K562 (cell line): Measurements from ENCODE around the gene PKDREJ. TPM values are rescaled to one million over a fixed set of nuclear protein-coding genes. Genes with fewer than 3 reads are reported as not detected.

Experiments used
- ATAC-seq: fragments of 200-7000 bp; cut with Tn5 transposase; 3 replicates; pipeline ENCODE4 v1.9.1; 2020; ENCODE audit warnings: moderate library complexity
- BruUV-seq: library from RNA; stranded (reverse); fragments of 400-500 nt; replicated peaks from 2 replicates; lab custom pipeline; 2021; lab: Mats Ljungman, UMichigan
- CTCF ChIA-PET: fragments of 300-600 bp; formaldehyde crosslinking; extraction: SDS; loops from one replicate; lab custom pipeline; 2021; ENCODE audit warnings: low intra/inter-chr PET ratio; lab: Yijun Ruan, JAX
- POLR2A ChIA-PET: fragments of 300-600, 350-650 bp; sonication (Branson Sonifier 250); formaldehyde crosslinking; extraction: SDS; loops from one replicate; lab custom pipeline; 2021; ENCODE audit warnings: antibody characterized with exemption, inconsistent platforms; lab: Yijun Ruan, JAX
- DNase-seq, 4 experiments: peaks; one replicate each; pipeline versions ENCODE4 v3.0.0 to v3.0.0-alpha.2; 2011 to 2018; ENCODE audit warnings: low spot score in 3 of 4, mixed read lengths in 3 of 4; ENCODE audit errors: extremely low read depth in 1 of 4
- FAIRE-seq: peaks from 2 replicates; lab custom pipeline; 2011; peaks lifted over from hg19 to GRCh38; lab: Jason Lieb, UNC
- H2AFZ ChIP-seq: 2 replicates; pipeline ENCODE4 v1.6.0; 2011; ENCODE audit warnings: low read depth, low read length, control low read depth, inconsistent platforms
- H3K27ac ChIP-seq: fragments of 200-600 bp; 3 replicates; pipeline ENCODE4 v1.8.0; 2011; ENCODE audit warnings: low read depth, mild to moderate bottlenecking, control low read depth, inconsistent platforms, low read length, moderate library complexity, mixed read lengths; ENCODE audit errors: extremely low read depth
- H3K27me3 ChIP-seq, 2 experiments: fragments of 300-600 bp in 1 of 2; 2 replicates in 1 of 2; 3 replicates in 1 of 2; pipeline versions ENCODE4 v1.6.0 to v1.8.0; 2011; ENCODE audit warnings: inconsistent platforms in 2 of 2, low read length in 2 of 2, mild to moderate bottlenecking in 1 of 2, mixed read lengths in 1 of 2, moderate library complexity in 1 of 2; ENCODE audit not compliant: control insufficient read depth in 2 of 2, insufficient read depth in 2 of 2
- H3K36me3 ChIP-seq: fragments of 300-600 bp; 3 replicates; pipeline ENCODE4 v1.8.0; 2011; ENCODE audit warnings: mild to moderate bottlenecking, low read length, inconsistent platforms; ENCODE audit not compliant: control insufficient read depth, insufficient read depth
- H3K4me1 ChIP-seq, 2 experiments: fragments of 200-600 bp in 1 of 2; replicated peaks in 1 of 2; 2 replicates in 1 of 2; 3 replicates in 1 of 2; pipeline versions ENCODE4 v1.5.1 to v1.8.0; 2011; ENCODE audit warnings: inconsistent platforms in 2 of 2, low read length in 2 of 2, mild to moderate bottlenecking in 1 of 2, mixed read lengths in 1 of 2, moderate library complexity in 1 of 2; ENCODE audit not compliant: control insufficient read depth in 2 of 2, insufficient read depth in 2 of 2
- H3K4me2 ChIP-seq: 2 replicates; pipeline ENCODE4 v1.6.1; 2011; ENCODE audit warnings: low read length, control low read depth, inconsistent platforms, mixed read lengths; ENCODE audit not compliant: insufficient read depth
- H3K4me3 ChIP-seq: fragments of 200-600 bp; sonication (generic), shearing (Covaris generic); 2 replicates; pipeline ENCODE4 v1.5.1; 2016; ENCODE audit warnings: control low read depth, inconsistent platforms
- H3K79me2 ChIP-seq: fragments of 200-600 bp; 3 replicates; pipeline ENCODE4 v1.8.0; 2011; ENCODE audit warnings: low read length, inconsistent platforms; ENCODE audit not compliant: control insufficient read depth, insufficient read depth
- H3K9ac ChIP-seq, 2 experiments: 2 replicates each; pipeline versions ENCODE4 v1.6.0 to v1.6.1; 2011; ENCODE audit warnings: low read depth in 2 of 2, low read length in 2 of 2, control low read depth in 1 of 2, inconsistent platforms in 1 of 2, mild to moderate bottlenecking in 1 of 2, mixed read lengths in 1 of 2; ENCODE audit not compliant: insufficient read depth in 1 of 2
- H3K9me1 ChIP-seq: one replicate; pipeline ENCODE4 v1.6.0; 2011; ENCODE audit warnings: inconsistent platforms, mild to moderate bottlenecking, low read length, moderate library complexity; ENCODE audit not compliant: control insufficient read depth, insufficient read depth
- H3K9me3 ChIP-seq: replicated peaks from 2 replicates; pipeline ENCODE4 v1.5.1; 2011; ENCODE audit warnings: low read depth, low read length, inconsistent platforms; ENCODE audit not compliant: control insufficient read depth, insufficient read depth
- H4K20me1 ChIP-seq: replicated peaks from 2 replicates; pipeline ENCODE4 v1.6.1; 2011; ENCODE audit warnings: low read length, inconsistent platforms, mixed read lengths; ENCODE audit not compliant: control insufficient read depth, insufficient read depth
- E2F3 ChIP-seq: fragments of 250-450 bp; sonication (Bioruptor Pico); IDR thresholded peaks from 2 replicates; pipeline ENCODE4 v1.4.0; 2020; ENCODE audit warnings: mild to moderate bottlenecking
- MYNN ChIP-seq, 2 experiments: sonication (generic); formaldehyde crosslinking in 1 of 2; IDR thresholded peaks; 2 replicates each; pipeline versions ENCODE4 v1.5.0 to v1.6.1; 2016 to 2020; ENCODE audit warnings: antibody characterized with exemption in 1 of 2, missing genetic modification reagents in 1 of 2
- NFXL1 ChIP-seq: fragments of 450-650 bp; formaldehyde crosslinking; IDR thresholded peaks from 2 replicates; pipeline ENCODE4 v1.4.0; 2021; ENCODE audit warnings: mild to moderate bottlenecking
- ZKSCAN8 ChIP-seq: fragments of 200-800 bp; sonication (Bioruptor generic); IDR thresholded peaks from 2 replicates; pipeline ENCODE4 v1.6.1; 2016; ENCODE audit warnings: missing genetic modification characterization, missing compliant biosample characterization
- ZNF41 ChIP-seq: fragments of 250-450 bp; sonication (Bioruptor Pico); conservative IDR thresholded peaks from 2 replicates; pipeline ENCODE4 v1.4.0; 2020; ENCODE audit warnings: mild to moderate bottlenecking
- WGBS: fragments of 100-300 bp; shearing (Covaris generic); methylation state at CpG from one replicate; pipeline ENCODE4 v1.1.6; 2016; ENCODE audit warnings: low coverage, mixed read lengths; ENCODE audit not compliant: insufficient coverage; ENCODE audit errors: missing lambda C conversion rate; 5-methylcytosine and 5-hydroxymethylcytosine counted together
- in situ Hi-C: fragments of 300-500 bp; cut with MboI; formaldehyde crosslinking; loops from 4 replicates; pipeline ENCODE4 v1.15.0; 2018; ENCODE audit warnings: inconsistent platforms, mixed read lengths
- intact Hi-C: fragments of 100-400 bp; cut with micrococcal nuclease; formaldehyde crosslinking; loops from 2 replicates; pipeline ENCODE4 v1.14.2; 2022
- polyA plus RNA-seq, 8 experiments: library from polyadenylated mRNA; depleted of rRNA in 4 of 8; stranded (reverse) in 5 of 8; unstranded in 3 of 8; fragments of >200 nt; fragmentation: Nextera tagmentation in 2 of 8; fragmentation: Illumina TruSeq in 1 of 8; extraction: Ambion mirVana in 2 of 8; extraction: Trizol in 1 of 8; gene quantifications; 2 replicates each; pipeline versions ENCODE4 v1.2.1 to v1.2.3, GENCODE V29; 2011 to 2014; ENCODE audit warnings: inconsistent platforms in 1 of 8, missing spikeins in 1 of 8
- total RNA-seq, 7 experiments: library from RNA; depleted of rRNA in 6 of 7; stranded (reverse); fragments of >200 nt in 6 of 7; fragmentation: Illumina TruSeq in 2 of 7; extraction: Trizol in 2 of 7; gene quantifications; 2 replicates each; pipeline versions ENCODE4 v1.2.1 to v1.2.3, GENCODE V29; 2011 to 2021; ENCODE audit warnings: low replicate concordance in 1 of 7
- TF ChIP-seq, protein P1 (sequence below): fragments of 450-650 bp; formaldehyde crosslinking; IDR thresholded peaks from 2 replicates; pipeline ENCODE4 v1.4.0; 2022; ENCODE audit warnings: missing genetic modification characterization

PKDREJ gene
- total and polyA plus RNA-seq, 9 of the 15 experiments (the other 6 are each of a cell fraction or from before 2014, with no cell fraction given) = 0.03 TPM; not detected in 8

- Histone ChIP-seq H3K4me2 (no peak overlapping the region), H3K27ac (no peak overlapping the region), H3K36me3 (peaks cover 32% of the 10 kb centered on the region; the same call in 2 of the 3 replicates), H3K9me3 (no peaks in the 10 kb centered on the region), H3K4me3 (no peak overlapping the region), H3K9me1 (no peaks in the 10 kb centered on the region), H3K79me2 (peaks cover 32% of the 10 kb centered on the region), H4K20me1 (no peaks in the 10 kb centered on the region), H3K27me3 (no peaks in the 10 kb centered on the region), H3K4me1 (peaks cover 6 to 7% of the 10 kb centered on the region in 2 experiments; a peak in 3 of 5 replicates), H2AFZ (no peak overlapping the region), H3K9ac (no peak overlapping the region)
- TF ChIP-seq ZKSCAN8 (CRISPR knock-in tag) (no peak), ZNF41 (no peak), MYNN (IDR thresholded peaks at IDR 0.05) (no peak), MYNN (CRISPR knock-in tag; IDR thresholded peaks at IDR 0.05) (no peak), NFXL1 (CRISPR knock-in tag) (no peak), E2F3 (CRISPR knock-in tag) (no peak)
- TF ChIP-seq, protein P1, sequence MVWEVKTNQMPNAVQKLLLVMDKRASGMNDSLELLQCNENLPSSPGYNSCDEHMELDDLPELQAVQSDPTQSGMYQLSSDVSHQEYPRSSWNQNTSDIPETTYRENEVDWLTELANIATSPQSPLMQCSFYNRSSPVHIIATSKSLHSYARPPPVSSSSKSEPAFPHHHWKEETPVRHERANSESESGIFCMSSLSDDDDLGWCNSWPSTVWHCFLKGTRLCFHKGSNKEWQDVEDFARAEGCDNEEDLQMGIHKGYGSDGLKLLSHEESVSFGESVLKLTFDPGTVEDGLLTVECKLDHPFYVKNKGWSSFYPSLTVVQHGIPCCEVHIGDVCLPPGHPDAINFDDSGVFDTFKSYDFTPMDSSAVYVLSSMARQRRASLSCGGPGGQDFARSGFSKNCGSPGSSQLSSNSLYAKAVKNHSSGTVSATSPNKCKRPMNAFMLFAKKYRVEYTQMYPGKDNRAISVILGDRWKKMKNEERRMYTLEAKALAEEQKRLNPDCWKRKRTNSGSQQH = no peak
- ChIA-PET POLR2A (interaction anchor here (0.7 kb wide), 1 partner anchor 47 kb away, joined by 3 read pairs; no protein-coding TSS in a partner anchor), CTCF (no interaction called here)
- ATAC-seq (no peak), DNase-seq (no peak), FAIRE-seq (no peak)
- 58% methylated on average over 6 of the region's 7 CpGs for WGBS
- in situ Hi-C loops = loop anchor here (25.0 kb wide), 1 partner anchor 291 kb away; no protein-coding TSS in a partner anchor
- no TSS peak for BruUV-seq
- intact Hi-C loops = no loop called here
Observed at GRCh38 chr22:46303347-46303965, 40.3 kb upstream of the PKDREJ start.
